Lung (tissue), 12 donors: ENCODE data around the gene KLHDC4. TPM values are rescaled to one million over a fixed set of nuclear protein-coding genes. Genes with fewer than 3 reads are reported as not detected.

ENCODE experiments used
- ATAC-seq: fragments of 200-7000 bp; cut with Tn5 transposase; one replicate; pipeline ENCODE4 v1.9.1; 2020; ENCODE audit warnings: moderate number of reproducible peaks; ENCODE audit not compliant: insufficient read depth, low FRiP score
- DNase-seq, 3 donors: peaks; one replicate each; pipeline ENCODE4 v3.0.0-alpha.2; 2013 to 2017
- H3K27ac ChIP-seq, 2 donors: one replicate each; pipeline ENCODE4 v1.5.1; 2013; ENCODE audit warnings: mild to moderate bottlenecking in 2 of 2, moderate library complexity in 2 of 2, control low read depth in 1 of 2, inconsistent platforms in 1 of 2, low read depth in 1 of 2, low read length in 1 of 2
- H3K27me3 ChIP-seq, 3 donors: one replicate each; pipeline ENCODE4 v1.5.1; 2013; ENCODE audit warnings: low read length in 2 of 3; ENCODE audit not compliant: control insufficient read depth in 3 of 3, insufficient read depth in 3 of 3
- H3K36me3 ChIP-seq, 4 donors: one replicate each; pipeline ENCODE4 v1.5.1; 2013; ENCODE audit warnings: low read length in 4 of 4, mild to moderate bottlenecking in 1 of 4, moderate library complexity in 1 of 4; ENCODE audit not compliant: control insufficient read depth in 4 of 4, insufficient read depth in 4 of 4
- H3K4me1 ChIP-seq, 5 donors: one replicate each; pipeline ENCODE4 v1.5.1; 2013; ENCODE audit warnings: low read length in 5 of 5, mild to moderate bottlenecking in 2 of 5, moderate library complexity in 1 of 5; ENCODE audit not compliant: control insufficient read depth in 5 of 5, insufficient read depth in 5 of 5
- H3K4me3 ChIP-seq: one replicate; pipeline ENCODE4 v1.5.1; 2013; ENCODE audit warnings: mild to moderate bottlenecking, control low read depth, moderate library complexity
- H3K9ac ChIP-seq, 2 donors: one replicate each; pipeline ENCODE4 v1.5.1; 2013; ENCODE audit warnings: low read length in 2 of 2, control low read depth in 1 of 2; ENCODE audit not compliant: insufficient read depth in 1 of 2
- H3K9me3 ChIP-seq, 4 donors: one replicate each; pipeline ENCODE4 v1.5.1; 2013; ENCODE audit warnings: low read length in 3 of 4, mild to moderate bottlenecking in 1 of 4, moderate library complexity in 1 of 4; ENCODE audit not compliant: control insufficient read depth in 4 of 4, insufficient read depth in 3 of 4
- CTCF ChIP-seq: IDR thresholded peaks from 2 replicates; pipeline ENCODE4 v1.5.1; 2012; ENCODE audit warnings: mild to moderate bottlenecking; ENCODE audit errors: control extremely low read depth, extremely low read depth
- WGBS, 2 donors: extraction: QIAGEN DNeasy Blood & Tissue Kit; methylation state at CpG; one replicate each; pipeline ENCODE4 v1.1.7; 2013; 5-methylcytosine and 5-hydroxymethylcytosine counted together
- polyA plus RNA-seq, 2 donors: library from polyadenylated mRNA; stranded (reverse); fragments of 200-250 nt; gene quantifications; one replicate each; pipeline ENCODE4 v1.2.1, GENCODE V29; 2013
- total RNA-seq, 2 donors: library from RNA; depleted of rRNA in 1 of 2; stranded (reverse); fragments of >200 nt in 1 of 2; gene quantifications; one replicate each; pipeline ENCODE4 v1.2.1, GENCODE V29; 2014 to 2021
- donor health status: control.
- donor health status: control.
- donor health status: Bipolar disorder and iron deficiency.
- donor health status: healthy.
- donor health status: DM: yes; HTN: yes; CAD: no.

KLHDC4 gene
- total and polyA plus RNA-seq, 4 donors: 23.3 to 48.4 (median 38.4) TPM

GRCh38 chr16:87766485-87766797 is 655 bp upstream of the KLHDC4 start:
- peak overlapping the region; percentile 98 for H3K4me3 ChIP-seq
- peaks cover 2 to 15% (median 9%) of the 10 kb centered on the region in 4 donors for H3K36me3 ChIP-seq
- peaks cover 0 to 11% (median 0%) of the 10 kb centered on the region in 5 donors for H3K4me1 ChIP-seq
- WGBS, 2 donors: 44 to 46% methylated on average over 17 of the region's 17 CpGs
- H3K27ac ChIP-seq: peak overlapping the region in 1 of 2 donors; percentile 93
- no peak for ATAC-seq
- no peak for TF ChIP-seq CTCF
- peak overlapping the region; percentile 86 to 88 for H3K9ac ChIP-seq
- H3K9me3 ChIP-seq: no peaks in the 10 kb centered on the region
- no peaks in the 10 kb centered on the region for H3K27me3 ChIP-seq
- DNase-seq: no peak

GRCh38 chr16:87765473-87765775 is 362 bp downstream of the KLHDC4 start:
- WGBS, 2 donors: 0 to 1% methylated on average over 26 to 32 of the region's 32 CpGs
- H3K36me3 ChIP-seq: peaks cover 2 to 19% (median 10%) of the 10 kb centered on the region in 4 donors
- no peak for TF ChIP-seq CTCF
- H3K4me3 ChIP-seq: peak overlapping the region; percentile 98
- no peaks in the 10 kb centered on the region for H3K9me3 ChIP-seq
- peaks cover 0 to 11% (median 0%) of the 10 kb centered on the region in 5 donors for H3K4me1 ChIP-seq
- H3K9ac ChIP-seq: peak overlapping the region in 1 of 2 donors; percentile 32
- ATAC-seq: no peak
- H3K27me3 ChIP-seq: no peaks in the 10 kb centered on the region
- no peak for DNase-seq
- H3K27ac ChIP-seq: peak overlapping the region; percentile 74 to 93

- WGBS, 2 donors: 28 to 36% methylated on average over 14 of the region's 14 CpGs
- no peaks in the 10 kb centered on the region for H3K27me3 ChIP-seq
- peaks cover 2 to 20% (median 10%) of the 10 kb centered on the region in 4 donors for H3K36me3 ChIP-seq
- H3K9me3 ChIP-seq: no peaks in the 10 kb centered on the region
- peak in 2 of 3 donors; percentile 17 to 25 for DNase-seq
- peak overlapping the region in 1 of 2 donors; percentile 93 for H3K27ac ChIP-seq
- no peak for ATAC-seq
- TF ChIP-seq CTCF: no peak
- H3K4me3 ChIP-seq: peak overlapping the region; percentile 98
- H3K9ac ChIP-seq: peak overlapping the region in 1 of 2 donors; percentile 32
- H3K4me1 ChIP-seq: peaks cover 0 to 11% (median 0%) of the 10 kb centered on the region in 5 donors
These were observed 950 bp downstream of the KLHDC4 start for GRCh38 chr16:87764600-87765472.

- Histone ChIP-seq H3K36me3 (peaks cover 6 to 24% (median 12%) of the 10 kb centered on the region in 4 donors), H3K4me3 (no peak overlapping the region), H3K27ac (no peak overlapping the region), H3K9ac (no peak overlapping the region), H3K9me3 (no peaks in the 10 kb centered on the region), H3K4me1 (peaks cover 0 to 11% (median 0%) of the 10 kb centered on the region in 5 donors), H3K27me3 (no peaks in the 10 kb centered on the region)
- WGBS, 2 donors: 92% methylated on average over 9 of the region's 9 CpGs
- TF ChIP-seq CTCF: no peak
- ATAC-seq: no peak
- no peak for DNase-seq
These were observed 3.2 kb downstream of the KLHDC4 start for GRCh38 chr16:87762620-87763019.
